Endodermal cell (in vitro differentiated cells): Measurements from ENCODE around the gene AXIN2. TPM values are rescaled to one million over a fixed set of nuclear protein-coding genes. Genes with fewer than 3 reads are reported as not detected.

ENCODE experiments used
- DNase-seq: peaks from one replicate; pipeline ENCODE4 v3.0.0-alpha.2; 2017
- H3K27ac ChIP-seq: 2 replicates; pipeline ENCODE4 v1.5.1; 2013; ENCODE audit warnings: mild to moderate bottlenecking, low read depth, low read length, moderate library complexity
- H3K27me3 ChIP-seq: 2 replicates; pipeline ENCODE4 v1.6.1; 2013; ENCODE audit warnings: mild to moderate bottlenecking, low read length, moderate library complexity; ENCODE audit not compliant: insufficient read depth, control insufficient read depth, poor library complexity, severe bottlenecking
- H3K36me3 ChIP-seq: 2 replicates; pipeline ENCODE4 v1.7.0; 2013; ENCODE audit warnings: mild to moderate bottlenecking, low read length, moderate library complexity; ENCODE audit not compliant: control insufficient read depth, insufficient read depth
- H3K4me1 ChIP-seq: one replicate; pipeline ENCODE4 v1.7.0; 2013; ENCODE audit warnings: low read length; ENCODE audit not compliant: control insufficient read depth, insufficient read depth
- H3K4me3 ChIP-seq: 2 replicates; pipeline ENCODE4 v1.5.1; 2013; ENCODE audit warnings: mild to moderate bottlenecking, low read length, moderate library complexity
- H3K9ac ChIP-seq: 2 replicates; pipeline ENCODE4 v1.6.1; 2013; ENCODE audit warnings: mild to moderate bottlenecking, low read length, moderate library complexity; ENCODE audit not compliant: poor library complexity, severe bottlenecking; ENCODE audit errors: extremely low read depth
- H3K9me3 ChIP-seq: 2 replicates; pipeline ENCODE4 v1.6.1; 2013; ENCODE audit warnings: mild to moderate bottlenecking, low read length, moderate library complexity; ENCODE audit not compliant: control insufficient read depth
- H3K27ac Mint-ChIP-seq: 2 replicates; pipeline ENCODE4 v1.8.0; 2020; ENCODE audit warnings: mixed read lengths
- H3K27me3 Mint-ChIP-seq: 2 replicates; pipeline ENCODE4 v1.8.0; 2021; ENCODE audit warnings: mild to moderate bottlenecking, mixed read lengths; ENCODE audit not compliant: insufficient read depth
- H3K36me3 Mint-ChIP-seq: 2 replicates; pipeline ENCODE4 v1.8.0; 2020; ENCODE audit warnings: low read depth, mixed read lengths
- H3K4me1 Mint-ChIP-seq: 2 replicates; pipeline ENCODE4 v1.8.0; 2020; ENCODE audit warnings: mixed read lengths
- H3K4me3 Mint-ChIP-seq: 2 replicates; pipeline ENCODE4 v1.8.0; 2020; ENCODE audit warnings: mild to moderate bottlenecking, moderate library complexity, mixed read lengths
- H3K9me3 Mint-ChIP-seq: 2 replicates; pipeline ENCODE4 v1.8.0; 2020; ENCODE audit warnings: mild to moderate bottlenecking, mixed read lengths
- WGBS, 2 experiments: methylation state at CpG; one replicate each; pipeline versions ENCODE4 v1.1.5 to v1.1.7; 2013; ENCODE audit warnings: missing lambda C conversion rate in 2 of 2, mixed read lengths in 1 of 2; ENCODE audit not compliant: insufficient coverage in 1 of 2, insufficient read length in 1 of 2; 5-methylcytosine and 5-hydroxymethylcytosine counted together
- total RNA-seq, 2 donors: library from RNA; stranded (reverse); fragmentation: NEBNext Ultra II Directional in 1 of 2; extraction: Animal tissue kit (Norgen Biotek cat#: 25700) in 1 of 2; gene quantifications; 2 replicates in 1 of 2; 3 replicates in 1 of 2; pipeline ENCODE4 v1.2.1, GENCODE V29; 2021
- TF ChIP-seq, protein P1 (sequence below): fragments of 200-600 bp; sonication (generic); conservative IDR thresholded peaks from 2 replicates; pipeline ENCODE4 v1.5.0; 2021; ENCODE audit warnings: antibody characterized with exemption, mild to moderate bottlenecking

The AXIN2 gene
- total RNA-seq, 2 donors from 2014 or later, result 40.1 to 53.2 TPM

DNA sequence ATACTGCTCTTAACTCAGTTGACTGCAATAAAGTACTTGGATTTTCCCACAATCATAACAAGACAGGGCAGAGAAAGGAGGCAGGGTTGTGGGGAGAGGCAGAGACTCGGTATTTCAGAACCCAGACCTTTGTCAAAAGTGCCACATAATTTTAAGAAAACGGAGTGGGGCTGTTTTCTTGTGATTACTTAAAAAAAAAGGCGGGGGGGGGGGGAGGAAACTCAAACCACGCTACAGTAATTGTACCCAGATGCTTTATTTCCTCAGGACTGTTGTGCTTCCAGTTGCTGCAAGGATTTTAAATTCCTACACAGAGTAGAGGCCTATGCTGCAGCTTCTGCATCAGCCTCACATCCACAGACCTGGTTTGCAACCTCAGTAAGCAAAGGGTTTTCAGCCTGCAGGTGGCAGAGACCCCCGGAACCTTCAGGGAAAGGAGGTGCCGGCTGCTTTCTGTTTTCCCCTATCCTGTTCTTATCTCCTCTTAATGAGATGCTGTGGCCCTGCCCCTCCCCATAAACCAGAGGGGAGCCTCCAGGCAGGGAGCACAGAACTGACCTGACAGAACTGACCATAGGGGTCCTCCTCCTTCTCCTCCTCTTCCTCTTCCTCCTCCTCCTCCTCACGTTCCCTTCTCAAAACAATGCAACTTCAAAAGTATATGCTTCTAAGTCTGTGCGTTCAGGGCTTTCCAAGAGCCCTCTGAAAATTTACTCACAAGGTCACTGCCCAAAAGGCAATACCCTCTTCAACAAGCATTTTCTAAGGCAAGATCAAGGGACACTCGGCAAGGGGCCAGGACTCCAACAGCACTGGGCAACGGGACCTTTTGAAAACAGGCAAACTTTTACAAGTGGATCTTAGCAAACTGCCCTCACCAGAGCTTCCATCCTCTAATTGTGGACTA, 7.5 kb downstream of the AXIN2 start:
- Histone ChIP-seq H3K4me3 (no peak overlapping the region), H3K4me1 (peaks cover 30% of the 10 kb centered on the region), H3K9me3 (no peaks in the 10 kb centered on the region), H3K27me3 (no peaks in the 10 kb centered on the region), H3K36me3 (peaks cover 56% of the 10 kb centered on the region), H3K27ac (no peak overlapping the region), H3K9ac (no peak overlapping the region)
- TF ChIP-seq, protein P1, sequence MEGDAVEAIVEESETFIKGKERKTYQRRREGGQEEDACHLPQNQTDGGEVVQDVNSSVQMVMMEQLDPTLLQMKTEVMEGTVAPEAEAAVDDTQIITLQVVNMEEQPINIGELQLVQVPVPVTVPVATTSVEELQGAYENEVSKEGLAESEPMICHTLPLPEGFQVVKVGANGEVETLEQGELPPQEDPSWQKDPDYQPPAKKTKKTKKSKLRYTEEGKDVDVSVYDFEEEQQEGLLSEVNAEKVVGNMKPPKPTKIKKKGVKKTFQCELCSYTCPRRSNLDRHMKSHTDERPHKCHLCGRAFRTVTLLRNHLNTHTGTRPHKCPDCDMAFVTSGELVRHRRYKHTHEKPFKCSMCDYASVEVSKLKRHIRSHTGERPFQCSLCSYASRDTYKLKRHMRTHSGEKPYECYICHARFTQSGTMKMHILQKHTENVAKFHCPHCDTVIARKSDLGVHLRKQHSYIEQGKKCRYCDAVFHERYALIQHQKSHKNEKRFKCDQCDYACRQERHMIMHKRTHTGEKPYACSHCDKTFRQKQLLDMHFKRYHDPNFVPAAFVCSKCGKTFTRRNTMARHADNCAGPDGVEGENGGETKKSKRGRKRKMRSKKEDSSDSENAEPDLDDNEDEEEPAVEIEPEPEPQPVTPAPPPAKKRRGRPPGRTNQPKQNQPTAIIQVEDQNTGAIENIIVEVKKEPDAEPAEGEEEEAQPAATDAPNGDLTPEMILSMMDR, result no peak
- Mint-ChIP-seq H3K4me1 (peaks cover 48% of the 10 kb centered on the region), H3K27me3 (no peaks in the 10 kb centered on the region), H3K27ac (peak overlapping the region; percentile 42), H3K36me3 (peaks cover 40% of the 10 kb centered on the region), H3K9me3 (no peaks in the 10 kb centered on the region), H3K4me3 (no peak overlapping the region)
- WGBS, 2 experiments, result 59% methylated on average over 5 to 9 of the region's 10 CpGs
- DNase-seq, result peak; percentile 70

DNA sequence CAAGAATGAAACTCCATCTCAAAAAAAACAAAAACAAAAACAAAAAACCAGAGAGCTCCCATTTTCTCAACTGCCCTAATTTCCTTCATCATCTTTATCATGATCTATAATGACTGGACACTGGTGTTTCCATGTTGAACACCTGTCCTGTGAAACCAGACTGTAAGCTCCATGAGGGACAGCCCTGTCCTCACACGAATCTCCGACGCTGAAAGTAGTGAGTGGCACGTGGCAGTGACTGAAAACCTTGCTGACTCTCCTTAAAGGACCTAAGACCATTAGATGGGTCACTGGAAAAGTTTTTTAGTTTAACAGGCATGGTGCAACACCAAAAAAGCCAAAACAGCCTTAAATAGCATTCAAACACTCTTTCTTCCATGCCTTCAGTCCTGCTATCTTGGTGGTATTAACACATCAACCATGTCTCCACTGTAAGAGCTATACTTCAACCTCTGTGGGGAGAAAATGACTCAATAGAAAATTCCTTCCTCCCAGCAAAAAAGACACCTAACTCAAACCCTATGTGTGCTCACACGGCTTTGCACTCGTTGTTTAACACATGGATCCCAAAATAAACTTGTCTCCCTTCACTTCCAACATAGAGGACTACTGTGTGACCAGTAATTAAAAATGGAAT, 8.3 kb downstream of the AXIN2 start:
- H3K9ac ChIP-seq, result no peak overlapping the region
- Mint-ChIP-seq H3K36me3 (peaks cover 48% of the 10 kb centered on the region), H3K27ac (peak overlapping the region; percentile 33), H3K27me3 (no peaks in the 10 kb centered on the region), H3K9me3 (no peaks in the 10 kb centered on the region), H3K4me3 (no peak overlapping the region), H3K4me1 (peaks cover 52% of the 10 kb centered on the region)
- no peaks in the 10 kb centered on the region for H3K9me3 ChIP-seq
- H3K27me3 ChIP-seq, result no peaks in the 10 kb centered on the region
- WGBS, 2 experiments, result 96 to 97% methylated on average over 4 to 6 of the region's 6 CpGs
- H3K4me3 ChIP-seq, result no peak overlapping the region
- peaks cover 60% of the 10 kb centered on the region for H3K36me3 ChIP-seq
- no peak overlapping the region for H3K27ac ChIP-seq
- TF ChIP-seq, protein P1, result no peak
- DNase-seq, result no peak
- peaks cover 34% of the 10 kb centered on the region for H3K4me1 ChIP-seq

DNA sequence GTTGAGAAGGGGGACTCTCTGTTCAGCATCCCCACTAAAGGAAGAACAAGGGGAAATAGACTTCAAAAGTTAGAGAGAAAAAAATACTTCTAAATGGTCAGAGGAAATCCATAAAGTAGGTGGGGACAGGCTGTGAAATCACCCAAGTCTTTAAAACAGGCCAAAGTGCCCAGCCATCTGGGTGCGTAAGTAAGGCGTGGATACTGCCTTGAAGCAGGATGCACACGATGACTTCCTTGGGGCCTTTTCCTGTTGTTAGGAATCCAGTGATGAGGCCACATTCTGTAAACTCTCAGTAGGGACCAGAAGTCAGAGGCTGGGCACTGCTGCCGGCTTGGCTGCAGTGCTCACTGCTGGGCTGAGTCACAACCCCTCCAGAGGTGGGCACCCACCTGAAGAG, 9.2 kb downstream of the AXIN2 start:
- peaks cover 55% of the 10 kb centered on the region for H3K36me3 Mint-ChIP-seq
- no peak for DNase-seq
- H3K27ac ChIP-seq, result no peak overlapping the region
- no peaks in the 10 kb centered on the region for H3K27me3 Mint-ChIP-seq
- H3K4me1 ChIP-seq, result peaks cover 34% of the 10 kb centered on the region
- WGBS, 2 experiments, result 95 to 100% methylated on average over 2 to 4 of the region's 4 CpGs
- no peaks in the 10 kb centered on the region for H3K9me3 ChIP-seq
- TF ChIP-seq, protein P1, result no peak
- H3K27me3 ChIP-seq, result no peaks in the 10 kb centered on the region
- no peak overlapping the region for H3K4me3 Mint-ChIP-seq
- H3K36me3 ChIP-seq, result peaks cover 60% of the 10 kb centered on the region
- no peak overlapping the region for H3K9ac ChIP-seq
- H3K27ac Mint-ChIP-seq, result peak overlapping the region; percentile 44
- no peak overlapping the region for H3K4me3 ChIP-seq
- no peaks in the 10 kb centered on the region for H3K9me3 Mint-ChIP-seq
- H3K4me1 Mint-ChIP-seq, result peaks cover 58% of the 10 kb centered on the region
